ENCODE data around the gene CD300LB.
"Not testable (repeated sequence)": the region's sequence is repeated elsewhere in the genome, so short reads cannot be mapped to it uniquely, and the experiment has no call there.

CD300LB gene

DNA sequence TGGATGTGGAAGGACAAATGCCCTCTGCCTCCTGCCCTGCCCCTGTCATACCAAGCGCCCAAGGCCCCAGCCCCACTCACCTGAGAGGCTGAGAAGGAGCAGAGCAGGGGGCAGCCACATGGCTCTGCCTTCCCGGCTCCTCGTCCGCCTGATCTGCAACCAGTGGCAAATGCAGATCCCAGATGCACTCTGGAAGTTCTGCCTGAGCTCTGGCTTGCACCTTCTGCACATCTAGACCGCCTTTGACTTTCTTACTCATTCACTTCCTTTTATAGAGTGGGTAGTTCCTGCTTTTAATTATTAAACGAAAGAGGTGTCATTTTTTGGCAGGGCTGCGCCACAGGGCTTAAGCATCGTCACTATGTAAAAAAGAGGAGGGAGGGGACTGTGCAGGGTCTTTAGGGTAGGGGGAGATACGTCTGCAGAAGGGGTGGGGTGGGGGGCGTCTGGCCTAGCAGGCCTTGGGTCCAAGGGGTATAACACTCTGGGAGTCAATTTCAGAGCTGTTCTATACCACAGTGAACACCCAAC, at the start of gene CD300LB:
Gene CD300LB, minus strand, starts transcription at position 245 of the 531 bp plus-strand sequence. Its CDS starts 125 bp downstream, at position 120.
- DNase-seq = peak in 1 of 2 donors; percentile 12

DNA sequence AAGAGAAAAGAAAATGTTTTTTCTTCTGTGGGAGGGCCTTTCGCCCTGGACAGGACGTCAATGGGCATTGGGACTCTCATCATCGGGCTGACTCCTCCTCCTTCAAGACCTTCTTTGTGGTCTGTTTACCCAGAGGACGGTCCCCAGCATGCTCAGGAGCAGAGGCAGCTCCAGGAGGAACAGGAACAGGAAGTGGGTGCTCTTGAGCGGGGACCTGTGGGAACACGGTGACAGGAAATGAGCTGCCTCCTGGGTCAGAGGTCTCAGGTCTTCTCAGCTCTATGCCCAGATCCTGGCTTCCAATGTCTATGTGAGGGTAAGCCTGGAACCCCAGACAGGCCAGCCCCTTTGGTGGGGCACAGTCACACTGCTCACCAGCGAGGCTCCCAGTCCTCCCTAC, 48.6 kb upstream of the CD300LB start:
- no peak for DNase-seq

DNA sequence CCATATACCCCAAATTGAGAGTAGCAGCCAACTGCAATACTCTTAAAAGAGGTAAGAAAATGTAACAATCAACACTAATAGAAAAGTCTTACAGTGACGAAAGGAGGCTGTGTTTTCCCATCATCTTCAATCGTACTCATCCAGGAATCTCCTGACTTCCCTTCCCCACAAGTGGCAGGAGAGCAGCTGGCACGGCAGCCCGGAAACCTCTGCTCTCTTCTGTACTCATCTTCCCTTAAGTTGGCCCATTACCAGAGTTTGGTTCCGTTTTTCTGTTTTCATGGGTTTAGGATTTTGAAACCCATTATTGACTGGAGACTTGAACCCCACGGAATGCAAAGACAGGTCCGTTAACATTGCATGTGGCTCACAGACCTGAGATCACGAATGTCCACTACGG, 47.7 kb upstream of the CD300LB start:
- no peak for DNase-seq

DNA sequence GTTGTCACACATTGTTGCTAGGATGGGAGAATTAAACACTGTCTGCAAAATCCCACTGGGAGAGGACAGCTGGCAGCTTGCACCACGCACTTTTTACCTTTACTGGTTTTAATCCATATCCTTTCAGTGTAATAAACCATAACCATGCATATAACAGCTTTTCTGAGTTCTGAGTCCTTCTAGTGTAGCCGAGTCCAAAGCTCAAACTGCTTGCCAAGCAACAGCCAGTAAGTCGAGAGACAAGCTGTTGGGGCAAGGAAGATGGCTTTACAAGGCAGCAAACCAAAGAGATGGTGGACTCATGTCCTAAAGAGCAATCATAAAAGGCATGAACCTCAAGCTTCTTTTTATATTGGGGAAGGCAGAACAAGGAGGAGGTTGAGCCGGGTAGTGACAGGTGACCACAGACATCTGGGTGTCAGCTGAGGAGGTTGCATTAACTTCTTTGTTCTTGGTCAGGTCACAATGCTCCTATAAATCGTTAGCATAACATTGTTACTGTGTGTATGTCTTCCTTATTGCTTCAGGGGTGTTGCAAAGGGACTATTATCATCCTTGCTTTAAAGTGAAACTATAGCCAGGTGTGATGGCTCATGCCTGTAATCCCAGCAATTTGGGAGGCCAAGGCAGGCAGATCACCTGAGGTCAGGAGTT, 43.3 kb upstream of the CD300LB start:
- no peak for DNase-seq

DNA sequence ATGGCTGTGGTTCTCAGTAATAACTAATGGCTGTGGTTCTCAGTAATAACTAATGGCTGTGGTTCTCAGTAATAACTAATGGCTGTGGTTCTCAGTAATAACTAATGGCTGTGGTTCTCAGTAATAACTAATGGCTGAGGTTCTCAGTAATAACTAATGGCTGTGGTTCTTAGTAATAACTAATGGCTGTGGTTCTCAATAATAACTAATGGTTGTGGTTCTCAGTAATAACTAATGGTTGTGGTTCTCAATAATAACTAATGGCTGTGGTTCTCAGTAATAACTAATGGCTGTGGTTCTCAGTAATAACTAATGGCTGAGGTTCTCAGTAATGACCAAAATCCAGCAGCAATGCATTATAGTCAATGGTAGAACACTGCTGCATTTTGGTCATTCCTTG, 42.4 kb upstream of the CD300LB start:
- not testable (repeated sequence) for DNase-seq

DNA sequence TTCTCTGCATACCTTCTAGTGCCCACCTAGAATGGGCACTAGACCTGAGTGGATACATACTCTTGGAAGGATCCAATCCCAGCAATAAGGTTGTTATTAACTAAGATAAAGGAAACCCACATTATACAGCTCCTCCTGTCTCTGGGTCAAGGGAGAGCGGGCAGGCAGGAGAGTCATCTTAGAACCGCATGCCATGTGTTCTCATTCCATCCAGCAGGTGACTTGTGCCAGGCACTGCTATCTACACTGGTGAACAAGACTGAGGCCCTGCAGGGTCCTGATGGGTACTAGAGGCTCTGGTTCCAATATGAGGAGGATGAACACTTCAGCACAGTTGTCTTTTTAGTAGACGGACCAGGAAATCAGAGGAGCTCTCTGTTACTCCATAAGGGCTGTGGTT, 41.9 kb upstream of the CD300LB start:
- DNase-seq = no peak

DNA sequence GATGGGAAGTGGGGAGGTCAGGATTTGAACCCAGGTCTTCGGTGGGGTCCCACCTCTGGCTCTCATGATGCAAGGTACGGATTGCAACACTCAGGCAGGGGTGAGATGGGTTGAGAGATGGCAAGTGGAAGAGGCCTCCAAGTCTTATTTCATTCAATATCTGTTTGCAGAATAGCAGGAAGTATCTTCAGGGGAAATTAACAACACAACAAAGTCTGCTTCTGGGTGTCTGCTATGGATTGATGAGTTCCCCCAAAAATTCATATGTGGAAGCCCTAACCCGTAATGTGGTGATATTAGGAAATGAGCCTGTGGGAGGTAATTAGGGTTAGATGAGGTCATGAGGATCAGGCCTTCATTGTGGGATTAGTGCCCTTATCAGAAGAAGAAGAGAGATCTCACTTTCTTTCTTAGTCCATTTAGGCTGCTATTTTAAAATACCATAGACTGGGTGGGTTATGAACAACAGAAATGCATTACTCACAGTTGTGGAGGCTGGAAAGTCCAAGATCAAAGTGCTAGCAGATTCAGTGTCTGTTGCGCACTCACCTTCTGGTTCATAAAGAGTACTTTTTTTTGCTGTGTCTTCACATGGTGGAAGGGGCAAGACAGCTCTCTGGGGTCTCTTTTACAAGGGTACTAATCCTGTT, 40.5 kb upstream of the CD300LB start:
- no peak for DNase-seq

DNA sequence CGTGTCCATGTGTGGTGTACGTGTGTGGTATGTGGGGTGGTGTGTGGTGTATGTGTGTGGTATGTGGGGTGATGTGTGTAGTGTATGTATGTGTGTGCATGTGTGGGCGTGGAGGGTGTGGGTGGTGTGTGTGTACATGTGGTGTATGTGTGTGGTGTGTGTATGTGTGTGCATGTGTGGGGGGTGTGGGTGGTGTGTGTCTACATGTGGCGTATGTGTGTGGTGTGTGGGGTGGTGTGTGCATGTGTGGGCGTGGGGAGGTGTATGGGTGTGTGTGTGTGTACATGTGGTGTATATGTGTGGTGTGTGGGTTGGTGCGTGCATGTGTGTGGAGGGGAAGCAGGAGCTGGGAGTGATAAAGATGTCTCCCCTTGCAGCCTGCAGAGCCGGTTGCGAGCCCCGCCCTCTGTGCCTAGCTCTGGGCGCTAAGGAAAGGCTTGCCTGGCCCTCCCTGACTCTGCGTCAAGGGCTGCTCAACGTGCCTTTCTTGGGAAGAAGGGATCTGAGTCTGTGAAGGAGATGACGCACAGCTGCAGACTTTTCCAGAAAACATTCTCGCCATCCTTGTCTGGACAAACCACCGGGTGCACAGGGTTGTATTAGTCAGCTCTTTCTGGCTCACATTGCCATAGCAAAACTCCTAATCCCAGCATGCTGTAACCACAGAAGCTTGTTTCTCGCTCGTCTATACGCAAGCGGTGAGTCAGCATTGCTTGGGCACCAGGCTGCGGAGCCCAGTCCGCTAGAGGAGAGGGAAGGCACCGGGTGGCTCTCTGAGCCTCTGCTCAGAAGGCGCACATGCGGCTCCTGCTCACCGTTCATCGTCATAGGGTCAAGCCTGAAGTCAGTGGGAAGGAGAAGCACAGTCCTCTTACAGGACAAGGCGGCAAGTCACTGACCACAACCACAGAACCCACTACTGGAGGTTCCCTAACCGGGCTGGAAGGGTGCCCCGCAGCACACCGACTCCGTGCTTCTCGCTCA, 38.0 kb upstream of the CD300LB start:
- DNase-seq = peak; percentile 14 to 85

DNA sequence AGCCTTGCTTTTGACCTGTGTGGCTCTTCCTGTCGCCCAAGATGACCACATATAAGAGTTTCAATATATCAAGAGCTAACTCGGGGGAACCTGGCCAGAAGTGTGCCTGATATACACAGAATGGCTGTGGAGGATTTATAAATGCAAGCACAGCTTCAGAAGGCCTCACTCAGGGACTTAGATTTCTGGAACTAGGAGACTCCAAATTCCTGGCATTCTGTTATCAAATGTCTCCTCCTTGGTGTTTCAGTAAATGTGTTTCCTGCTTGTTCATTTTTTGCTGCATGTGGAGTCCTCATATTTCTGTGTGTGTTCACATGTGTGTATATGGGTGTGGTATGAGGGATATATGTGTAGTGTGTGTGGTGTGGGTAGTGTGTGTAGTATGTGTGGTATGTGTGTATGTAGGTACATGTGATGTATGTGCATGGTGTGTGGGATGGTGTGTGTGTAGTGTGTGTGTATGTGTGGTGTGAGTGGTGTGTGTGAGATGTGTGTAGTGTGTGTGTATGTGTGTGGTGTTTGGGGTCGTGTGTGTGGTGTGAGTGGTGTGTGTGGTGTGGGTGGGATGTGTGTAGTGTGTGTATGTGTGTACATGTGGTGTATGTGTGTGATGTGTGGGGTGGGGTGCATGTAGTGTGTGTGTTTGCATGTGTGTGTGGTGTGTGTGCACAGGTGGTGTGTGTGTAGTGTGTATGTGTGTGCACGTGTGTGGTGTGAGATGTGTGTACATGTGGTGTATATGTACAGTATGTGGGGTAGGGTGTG, 37.0 kb upstream of the CD300LB start:
- DNase-seq = no peak

DNA sequence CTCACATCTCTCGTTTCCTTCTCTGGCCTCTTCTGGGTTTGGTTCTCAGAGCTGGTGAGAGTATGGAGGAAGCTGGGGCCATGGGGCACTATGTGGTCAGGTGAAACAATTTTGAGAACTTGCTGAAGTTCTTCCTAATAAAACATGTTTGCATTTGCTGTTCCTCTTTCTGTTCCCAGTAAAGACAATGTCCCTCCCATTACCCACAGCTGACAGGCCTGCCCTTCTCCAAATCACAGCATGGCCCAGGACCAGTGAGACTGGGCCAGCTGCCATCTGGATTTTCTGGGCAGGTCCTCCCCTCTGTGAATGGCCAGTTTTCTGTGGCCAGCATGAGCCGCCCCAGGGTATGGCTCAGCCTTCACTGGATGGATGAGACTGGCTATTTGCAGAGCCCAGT, 36.1 kb upstream of the CD300LB start, which contains the start of gene CD300H:
Gene CD300H, minus strand, starts transcription at position 113 of the 400 bp plus-strand sequence.
- DNase-seq = peak; percentile 8 to 39

DNA sequence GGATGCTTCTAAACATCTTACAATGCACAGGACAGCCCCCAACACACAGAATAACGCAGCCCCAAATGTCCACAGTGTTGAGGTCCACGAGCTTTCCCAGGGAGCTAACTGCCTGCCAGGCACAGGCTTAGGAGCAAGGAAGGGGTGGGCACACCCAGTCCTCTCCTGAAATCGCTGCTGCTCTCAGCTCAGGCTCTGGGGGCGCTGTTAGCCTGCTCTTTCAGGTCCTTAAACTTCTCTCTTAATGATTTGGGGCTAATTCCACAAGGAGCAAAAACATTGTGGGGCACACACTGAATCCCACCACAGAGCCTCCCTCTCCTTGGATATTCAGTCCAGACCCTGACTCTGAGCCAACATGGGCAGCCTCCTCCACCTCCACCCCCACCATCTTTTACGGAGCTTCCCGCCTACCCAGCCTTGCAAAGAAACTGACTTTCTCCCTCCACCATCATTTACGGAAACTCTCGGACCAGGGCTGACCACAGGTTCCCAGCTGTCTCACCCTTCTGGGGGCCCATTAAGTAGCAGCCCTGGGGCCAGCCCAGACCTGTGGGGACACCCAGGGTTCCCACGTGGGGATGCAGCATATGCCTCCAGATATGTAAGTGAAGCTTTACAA, 35.0 kb upstream of the CD300LB start:
- DNase-seq = peak; percentile 27 to 50

DNA sequence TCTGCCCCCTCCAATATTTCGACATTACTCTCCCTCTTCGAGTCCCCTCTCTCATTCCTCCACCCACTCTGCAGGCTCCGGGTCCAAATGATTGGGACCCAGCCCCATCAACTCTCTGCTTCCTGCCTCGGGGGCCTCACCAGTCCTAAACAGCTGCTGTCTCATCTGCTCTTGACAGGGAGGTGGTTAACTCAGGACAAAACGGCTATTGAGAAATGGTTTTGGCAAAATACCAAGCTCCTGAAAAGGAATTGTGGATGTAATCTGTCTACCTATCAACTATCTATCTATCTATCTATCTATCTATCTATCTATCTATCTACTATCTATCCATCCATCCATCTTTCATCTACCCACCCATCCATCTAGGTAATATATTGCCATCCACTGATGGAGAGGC, 33.9 kb upstream of the CD300LB start:
- no peak for DNase-seq

DNA sequence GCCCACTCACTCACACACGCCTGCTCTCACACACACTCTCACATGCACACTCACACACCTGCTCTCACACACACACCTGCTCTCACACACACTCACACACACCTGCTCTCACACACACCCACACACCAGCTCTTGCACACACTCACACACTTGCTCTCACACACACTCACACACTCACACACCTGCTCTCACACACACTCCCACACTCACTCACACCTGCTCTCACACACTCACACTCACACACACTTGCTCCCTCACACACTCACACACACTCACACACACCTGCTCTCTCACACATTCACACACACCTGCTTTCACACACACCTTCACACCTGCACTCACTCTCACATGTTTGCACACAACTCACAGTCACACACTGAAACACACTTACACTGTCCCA, 32.1 kb upstream of the CD300LB start:
- DNase-seq = no peak

DNA sequence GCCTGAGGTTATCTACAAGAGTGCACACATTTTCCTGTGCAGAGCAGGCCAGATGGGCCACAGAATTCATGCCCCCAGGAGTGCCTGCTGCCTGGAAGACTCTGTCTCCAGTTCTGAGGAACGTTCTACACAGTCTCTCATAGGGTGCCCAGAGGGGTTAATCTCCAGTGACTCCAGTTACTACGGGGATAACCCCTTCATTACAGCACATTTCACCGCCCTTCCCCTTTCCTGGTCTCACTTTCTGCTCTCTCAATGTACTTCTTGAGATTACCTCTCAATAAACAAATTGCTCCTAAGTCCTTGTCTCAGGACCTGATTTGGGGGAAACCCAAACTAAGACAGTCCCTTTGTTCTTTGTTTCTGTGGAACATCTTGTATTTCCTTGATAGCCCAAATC, 30.3 kb upstream of the CD300LB start:
- no peak for DNase-seq

DNA sequence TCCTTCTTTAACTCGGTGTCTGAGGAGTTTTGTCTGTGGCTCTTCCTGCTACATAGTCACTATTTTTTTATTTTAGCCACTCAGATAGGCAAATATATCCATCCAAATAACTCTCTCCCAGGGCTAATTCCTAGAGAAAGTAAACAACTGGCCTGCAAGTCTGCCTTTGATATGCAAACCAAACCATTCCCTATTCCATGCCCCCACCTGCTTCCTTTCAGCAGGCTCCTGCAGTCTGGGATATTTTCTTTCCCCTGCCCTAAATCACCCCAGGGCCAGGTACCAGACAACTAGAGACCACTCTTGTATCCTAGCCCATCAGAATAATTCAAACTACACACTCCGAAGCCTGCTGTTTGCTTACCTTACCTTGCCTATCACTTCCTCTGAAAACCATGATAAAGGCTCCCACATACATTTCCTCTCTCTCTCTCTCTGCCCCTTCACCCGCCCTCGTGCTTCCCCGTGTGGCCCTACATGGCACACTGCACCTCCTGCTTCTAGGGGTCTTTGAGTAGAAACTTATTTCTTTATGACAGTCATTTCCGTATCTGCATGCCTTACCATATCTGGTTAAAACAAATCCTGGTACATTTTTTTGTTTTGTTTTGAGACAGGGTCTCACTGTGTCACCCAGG, 27.7 kb upstream of the CD300LB start:
- DNase-seq = no peak

DNA sequence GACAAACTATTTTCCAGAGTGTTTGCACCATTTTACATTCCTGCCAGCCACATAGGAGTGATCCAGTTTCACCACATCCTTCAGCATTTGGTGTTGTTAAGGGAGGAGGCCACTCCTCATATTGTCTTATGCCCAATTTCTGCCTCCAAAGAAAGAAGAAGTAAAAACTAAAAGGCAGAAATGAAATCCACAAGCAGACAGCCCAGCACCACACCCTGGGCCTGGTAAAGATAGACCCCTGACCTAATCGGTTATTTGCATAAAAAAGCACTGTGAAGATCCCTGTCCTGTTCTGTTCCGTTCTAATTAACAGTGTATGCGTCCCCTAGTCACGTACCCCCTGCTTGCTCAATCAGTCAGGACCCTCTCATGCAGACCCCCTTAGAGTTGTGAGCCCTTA, 27.1 kb upstream of the CD300LB start:
- DNase-seq = not testable (repeated sequence)

DNA sequence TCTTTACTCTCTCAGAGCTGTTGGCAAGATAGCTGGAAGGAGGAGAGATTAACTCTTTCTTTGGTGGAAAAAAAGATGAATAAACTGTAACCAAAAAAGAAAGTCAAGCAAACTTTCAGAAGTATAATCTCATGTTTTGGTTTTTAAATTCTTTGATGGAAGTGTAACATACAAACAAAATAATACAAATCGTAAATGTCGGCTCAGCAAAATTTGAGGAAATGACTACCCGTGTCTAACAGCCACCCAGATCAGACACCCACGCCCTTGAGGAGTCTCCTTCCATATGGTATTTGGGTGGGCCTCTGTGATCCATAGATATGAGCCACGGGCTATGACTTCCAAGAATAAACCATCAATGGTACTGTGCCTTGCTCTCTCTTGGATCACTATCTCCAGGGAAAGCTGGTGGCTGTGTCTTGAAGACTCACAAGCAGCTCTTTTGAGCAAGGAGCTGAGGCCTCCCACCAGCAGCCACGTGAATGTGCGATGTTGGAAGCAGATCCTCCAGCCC, 24.2 kb upstream of the CD300LB start:
- DNase-seq = no peak

DNA sequence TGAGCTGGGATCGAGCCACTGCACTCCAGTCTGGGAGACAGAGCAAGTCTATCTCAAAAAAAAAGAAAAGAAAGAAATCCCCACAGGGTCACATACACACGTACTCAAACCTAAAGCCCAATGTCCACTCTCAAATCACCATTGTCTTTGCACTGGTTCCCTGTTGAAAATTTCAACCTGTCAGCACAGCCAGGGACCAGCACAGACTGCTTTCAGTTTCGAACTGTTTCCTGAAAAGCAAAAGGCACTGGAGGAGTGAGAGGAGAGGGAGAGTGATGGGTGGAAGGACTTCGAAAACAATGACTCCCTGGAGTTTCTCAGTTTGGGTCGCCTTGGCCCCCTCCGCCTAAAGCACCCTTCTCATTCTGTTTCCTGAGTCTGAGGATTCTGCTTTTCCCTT, 23.6 kb upstream of the CD300LB start:
- no peak for DNase-seq

DNA sequence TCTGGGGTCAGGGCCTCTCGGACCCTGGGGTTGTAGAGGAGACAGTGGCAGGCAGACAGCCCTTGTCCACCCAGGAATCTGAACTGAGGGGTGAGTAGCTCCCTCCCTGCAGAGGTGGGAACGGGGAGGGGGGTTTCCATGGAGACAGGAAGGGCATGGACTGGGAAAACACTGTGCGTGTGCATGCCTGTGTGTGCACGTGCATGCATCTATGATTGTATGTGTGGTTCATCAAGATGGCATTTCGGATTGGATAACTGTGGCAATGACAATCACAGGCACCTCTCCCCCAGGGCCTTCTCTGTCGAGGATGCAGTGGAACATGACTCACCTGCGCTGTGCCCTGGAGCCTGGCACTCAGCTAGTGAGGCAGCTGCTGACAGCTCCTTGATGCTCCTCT, 20.8 kb upstream of the CD300LB start:
- DNase-seq = no peak

DNA sequence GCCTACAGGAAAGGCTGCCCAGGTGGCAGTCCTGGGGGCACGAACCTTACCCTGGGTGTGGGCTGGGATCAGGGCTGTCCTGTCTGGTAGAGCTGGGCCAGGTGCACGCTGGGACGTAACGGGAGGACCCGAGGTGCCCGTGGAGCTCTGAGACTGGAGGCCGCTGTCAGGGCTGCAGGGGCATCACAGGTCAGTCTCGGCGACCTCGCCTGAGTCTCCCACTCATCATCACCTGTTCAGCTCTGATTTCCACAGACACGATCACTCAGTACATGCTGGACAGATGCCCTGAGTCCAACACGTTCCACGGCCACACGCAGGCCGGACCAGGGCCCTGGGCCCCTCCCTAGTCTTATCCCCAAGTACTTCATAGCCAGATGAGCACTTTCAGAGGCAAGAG, 19.3 kb upstream of the CD300LB start:
- no peak for DNase-seq

DNA sequence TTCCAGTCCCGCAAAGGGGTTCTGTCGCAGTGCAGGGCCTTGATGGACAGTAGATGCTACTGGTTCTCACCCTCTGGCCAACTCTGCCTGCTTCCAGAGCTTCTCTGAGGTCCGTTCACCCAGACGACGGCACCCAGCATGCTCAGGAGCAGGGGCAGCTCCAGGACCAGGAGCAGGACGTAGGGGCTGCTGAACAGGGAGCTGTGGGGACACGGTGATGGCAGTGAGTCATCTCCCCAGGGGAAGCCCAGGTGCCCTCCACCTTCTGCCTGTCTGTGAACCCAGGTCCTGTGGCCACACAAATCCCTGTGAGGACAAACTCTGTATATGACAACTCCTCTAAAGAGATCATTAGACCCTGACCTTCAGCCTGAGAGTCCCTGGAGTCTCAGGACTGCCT, 18.1 kb upstream of the CD300LB start:
- DNase-seq = no peak
